Brain microvascular endothelial cell (primary cell): ENCODE data around the gene ELF2.

Source experiments
- DNase-seq: peaks from one replicate; pipeline ENCODE4 v3.0.0-alpha.2; 2020
- H3K27ac ChIP-seq: fragments of 250-450 bp; sonication (Bioruptor Pico); 2 replicates; pipeline ENCODE4 v1.5.1; 2020; ENCODE audit warnings: mild to moderate bottlenecking, moderate library complexity
- H3K27me3 ChIP-seq: fragments of 250-450 bp; sonication (Bioruptor Pico); replicated peaks from 2 replicates; pipeline ENCODE4 v1.5.1; 2020; ENCODE audit warnings: mild to moderate bottlenecking
- H3K36me3 ChIP-seq: fragments of 250-450 bp; sonication (Bioruptor Pico); replicated peaks from 2 replicates; pipeline ENCODE4 v1.5.1; 2020; ENCODE audit warnings: mild to moderate bottlenecking
- H3K4me3 ChIP-seq: 2 replicates; pipeline ENCODE4 v1.5.1; 2011; ENCODE audit warnings: low read depth, mild to moderate bottlenecking, control low read depth, low read length, moderate library complexity
- in situ Hi-C: cut with HindIII; loops from 2 replicates; pipeline ENCODE4 v1.10.0; 2017; ENCODE audit warnings: low sequenced_read_pairs, low pct_ligation_motif_present
- TF ChIP-seq, protein P1 (sequence below): IDR thresholded peaks from 2 replicates; pipeline ENCODE4 v1.5.1; 2011; ENCODE audit warnings: low read depth, mild to moderate bottlenecking, moderate library complexity, low read length, control low read depth, inconsistent platforms; ENCODE audit errors: missing control alignments

ELF2 gene

DNA sequence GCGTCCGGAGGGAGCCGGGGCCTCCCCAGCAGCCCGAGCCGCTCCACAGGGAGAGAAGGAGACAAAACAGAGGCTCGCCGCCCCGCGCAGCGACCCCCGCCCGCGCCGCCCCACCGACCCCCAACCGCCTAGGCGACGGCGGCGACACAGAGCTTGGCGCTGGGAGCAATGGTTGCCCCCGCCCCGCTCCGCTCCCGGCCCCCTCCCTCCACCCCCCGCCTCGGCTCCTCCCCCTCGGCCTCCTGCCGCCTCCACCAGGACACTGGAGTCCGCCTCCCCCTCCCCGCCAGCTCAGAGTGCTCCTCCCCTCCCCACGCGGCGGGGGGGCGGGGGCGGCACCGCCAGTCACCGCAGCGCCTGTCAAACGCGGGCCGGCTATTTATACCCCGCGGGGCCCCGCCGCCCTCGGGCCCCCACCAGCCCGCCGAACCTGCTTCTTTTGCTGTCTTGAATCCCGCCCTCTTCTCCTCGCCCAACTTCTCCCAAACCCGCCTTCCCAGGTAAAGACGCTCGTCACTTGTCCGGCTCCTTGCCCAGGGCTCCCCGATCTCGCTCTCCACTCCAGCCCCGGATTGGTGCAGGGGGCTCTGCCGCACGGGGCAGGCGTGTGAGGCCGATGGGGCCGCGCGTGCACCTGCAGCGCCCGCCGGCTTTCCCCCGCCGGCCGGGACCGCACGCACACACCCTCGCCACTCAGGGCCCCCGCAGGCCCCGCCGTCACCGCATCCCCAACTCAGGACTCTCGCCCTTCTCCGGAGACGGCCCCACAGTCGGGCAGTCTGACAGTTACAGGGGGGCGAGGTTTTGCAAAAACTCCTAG is at the start of gene ELF2:
Gene ELF2, minus strand, starts transcription at position 170 of the 820 bp plus-strand sequence. CDS start 39,517 bp downstream, outside the sequence.
- TF ChIP-seq, protein P1, sequence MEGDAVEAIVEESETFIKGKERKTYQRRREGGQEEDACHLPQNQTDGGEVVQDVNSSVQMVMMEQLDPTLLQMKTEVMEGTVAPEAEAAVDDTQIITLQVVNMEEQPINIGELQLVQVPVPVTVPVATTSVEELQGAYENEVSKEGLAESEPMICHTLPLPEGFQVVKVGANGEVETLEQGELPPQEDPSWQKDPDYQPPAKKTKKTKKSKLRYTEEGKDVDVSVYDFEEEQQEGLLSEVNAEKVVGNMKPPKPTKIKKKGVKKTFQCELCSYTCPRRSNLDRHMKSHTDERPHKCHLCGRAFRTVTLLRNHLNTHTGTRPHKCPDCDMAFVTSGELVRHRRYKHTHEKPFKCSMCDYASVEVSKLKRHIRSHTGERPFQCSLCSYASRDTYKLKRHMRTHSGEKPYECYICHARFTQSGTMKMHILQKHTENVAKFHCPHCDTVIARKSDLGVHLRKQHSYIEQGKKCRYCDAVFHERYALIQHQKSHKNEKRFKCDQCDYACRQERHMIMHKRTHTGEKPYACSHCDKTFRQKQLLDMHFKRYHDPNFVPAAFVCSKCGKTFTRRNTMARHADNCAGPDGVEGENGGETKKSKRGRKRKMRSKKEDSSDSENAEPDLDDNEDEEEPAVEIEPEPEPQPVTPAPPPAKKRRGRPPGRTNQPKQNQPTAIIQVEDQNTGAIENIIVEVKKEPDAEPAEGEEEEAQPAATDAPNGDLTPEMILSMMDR = no peak
- Histone ChIP-seq H3K27me3 (no peaks in the 10 kb centered on the region), H3K27ac (peak within 1 kb of the TSS; percentile 90), H3K4me3 (peak within 1 kb of the TSS; percentile 82), H3K36me3 (no peaks in the 10 kb centered on the region)
- peak; percentile 79 for DNase-seq
- in situ Hi-C loops = no loop called here

DNA sequence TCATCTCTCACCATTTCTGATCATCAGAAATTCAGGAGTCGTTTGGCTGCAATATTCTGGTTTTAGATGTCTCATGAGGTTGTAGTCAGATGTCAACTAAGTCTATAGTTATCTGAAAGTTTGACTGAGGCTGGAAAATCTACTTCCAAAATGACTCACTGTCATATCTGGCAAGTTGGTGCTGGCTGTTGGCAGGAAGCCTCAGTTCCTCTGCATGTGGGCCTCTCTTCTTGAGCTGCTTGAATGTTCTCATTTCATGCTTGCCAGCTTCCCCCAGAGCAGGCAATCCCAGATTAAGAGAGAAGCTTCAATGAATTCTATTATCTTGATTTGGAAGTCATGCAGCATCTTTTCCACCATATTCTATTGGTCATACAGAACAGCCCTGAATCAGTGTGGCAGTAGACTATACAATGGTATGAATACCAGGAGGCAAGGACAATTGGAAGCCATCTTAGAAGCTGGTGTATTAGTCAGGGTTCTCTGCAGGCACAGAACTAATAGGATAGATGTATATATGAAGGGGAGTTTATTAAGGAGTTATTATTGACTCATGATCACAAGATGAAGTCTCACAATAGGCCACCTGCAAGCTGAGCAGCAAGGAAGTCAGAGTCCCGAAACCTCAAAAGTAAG is 46.8 kb upstream of the ELF2 start:
- DNase-seq = peak; percentile 59
- TF ChIP-seq, protein P1 = no peak
- no peak overlapping the region for H3K27ac ChIP-seq
- no peaks in the 10 kb centered on the region for H3K27me3 ChIP-seq
- in situ Hi-C loops = no loop called here
- H3K4me3 ChIP-seq = no peak overlapping the region
- H3K36me3 ChIP-seq = no peaks in the 10 kb centered on the region

DNA sequence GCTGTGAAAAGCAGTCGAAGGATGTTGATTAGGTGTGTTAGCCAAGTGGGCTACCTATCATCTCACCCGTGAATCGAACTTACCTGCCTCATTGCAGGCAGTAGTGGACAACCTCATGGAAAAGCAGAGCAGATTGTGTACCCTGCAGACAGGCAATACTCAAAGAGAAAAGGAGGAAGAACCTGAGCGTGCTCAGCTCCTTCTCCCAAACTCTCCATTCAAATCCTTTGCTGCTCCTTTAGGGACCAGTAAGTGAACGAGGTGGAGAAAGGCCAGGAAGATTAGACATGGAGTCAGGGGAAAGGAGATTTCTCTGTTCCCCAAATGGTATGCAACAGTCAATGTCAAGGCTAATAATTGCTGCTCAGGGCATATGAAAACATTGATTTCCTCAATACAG is 45.2 kb upstream of the ELF2 start:
- TF ChIP-seq, protein P1 = no peak
- Histone ChIP-seq H3K36me3 (no peaks in the 10 kb centered on the region), H3K27me3 (no peaks in the 10 kb centered on the region), H3K27ac (no peak overlapping the region), H3K4me3 (no peak overlapping the region)
- DNase-seq = no peak
- in situ Hi-C loops = no loop called here

DNA sequence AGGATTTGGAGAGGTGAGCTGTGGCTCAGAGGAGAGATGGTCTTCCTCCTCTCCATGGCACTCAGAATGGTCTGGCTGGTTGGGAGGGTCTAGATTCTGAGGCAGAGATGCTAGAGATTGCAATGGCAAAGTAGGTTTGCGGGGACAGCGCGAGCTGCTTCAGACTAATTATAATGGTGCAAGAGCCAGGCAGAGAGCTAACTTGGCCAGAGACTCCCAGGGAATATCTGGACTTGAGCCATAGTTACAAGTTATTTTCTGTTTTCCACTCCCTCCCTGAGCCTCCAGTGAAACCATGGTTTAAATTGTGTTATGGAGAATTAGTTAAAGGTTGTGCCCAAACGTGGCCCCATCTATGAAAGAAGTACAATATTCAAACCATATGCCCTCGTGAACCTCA is 44.7 kb upstream of the ELF2 start:
- Histone ChIP-seq H3K4me3 (no peak overlapping the region), H3K36me3 (no peaks in the 10 kb centered on the region), H3K27ac (no peak overlapping the region), H3K27me3 (no peaks in the 10 kb centered on the region)
- TF ChIP-seq, protein P1 = no peak
- in situ Hi-C loops = no loop called here
- DNase-seq = no peak

DNA sequence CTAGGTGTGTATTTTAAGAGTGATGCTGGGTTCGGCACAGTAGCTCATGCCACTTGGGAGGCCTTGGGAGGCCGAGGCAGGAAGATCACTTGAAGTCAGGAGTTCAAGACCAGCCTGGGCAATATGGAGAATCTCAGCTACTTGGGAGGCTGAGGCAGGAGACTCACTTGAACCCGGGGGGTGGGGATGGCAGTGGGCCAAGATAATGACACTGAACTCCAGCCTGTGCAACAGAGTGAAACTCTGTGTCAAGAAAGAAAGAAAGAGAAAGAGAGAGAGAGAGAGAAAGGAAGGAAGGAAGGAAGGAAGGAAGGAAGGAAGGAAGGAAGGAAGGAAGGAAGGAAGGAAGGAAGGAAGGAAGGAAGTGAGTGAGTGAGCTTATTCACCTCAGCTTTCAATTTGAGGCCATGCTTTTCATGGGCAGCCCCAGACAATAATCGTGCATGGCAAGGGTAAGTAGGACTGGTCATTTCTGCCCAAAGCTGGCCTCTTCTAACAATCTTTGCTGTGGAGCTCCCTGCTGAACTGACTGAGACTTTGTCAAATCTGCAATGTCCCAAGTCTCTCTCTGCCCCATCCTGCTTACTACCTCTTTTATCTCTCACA is 42.5 kb upstream of the ELF2 start:
- DNase-seq = no peak
- no peaks in the 10 kb centered on the region for H3K36me3 ChIP-seq
- in situ Hi-C loops = no loop called here
- H3K27ac ChIP-seq = no peak overlapping the region
- TF ChIP-seq, protein P1 = no peak
- no peak overlapping the region for H3K4me3 ChIP-seq
- H3K27me3 ChIP-seq = no peaks in the 10 kb centered on the region
